B cell (primary cell): ENCODE measurements around the gene LRRN4CL. TPM values are rescaled to one million over a fixed set of nuclear protein-coding genes. Genes with fewer than 3 reads are reported as not detected.

Experiments
- ATAC-seq: fragments of 200-7000 bp; cut with Tn5 transposase; one replicate; pipeline ENCODE4 v1.10.0; 2021; ENCODE audit warnings: low read depth, mild to moderate bottlenecking, moderate number of reproducible peaks, moderate library complexity
- CTCF ChIA-PET: fragments of 350-600 bp; sonication (Branson Sonifier 250); formaldehyde crosslinking; loops from one replicate; lab custom pipeline; 2021; ENCODE audit warnings: antibody characterized with exemption, inconsistent platforms; lab: Charles Lee
- POLR2A ChIA-PET: fragments of 350-600 bp; sonication (Branson Sonifier 250); formaldehyde crosslinking; loops from one replicate; lab custom pipeline; 2021; ENCODE audit warnings: antibody characterized with exemption; lab: Charles Lee
- DNase-seq: peaks from one replicate; pipeline ENCODE4 v3.0.0; 2013
- H2AFZ ChIP-seq: 2 replicates; pipeline ENCODE4 v1.6.1; 2012; ENCODE audit warnings: mild to moderate bottlenecking, low read depth, low read length; ENCODE audit not compliant: insufficient read depth, poor library complexity, severe bottlenecking
- H3K27ac ChIP-seq, 2 donors: 1 replicate in 1 of 2; 2 replicates in 1 of 2; pipeline ENCODE4 v1.5.1; 2012 to 2013; ENCODE audit warnings: low read length in 2 of 2, mild to moderate bottlenecking in 2 of 2, moderate library complexity in 1 of 2
- H3K27me3 ChIP-seq, 4 experiments: fragments of 200-600 bp in 1 of 4; sonication (generic) in 1 of 4; replicated peaks in 1 of 4; 1 replicate in 2 of 4; 2 replicates in 2 of 4; pipeline versions ENCODE4 v1.6.1 to v1.7.0; 2013 to 2016; ENCODE audit warnings: low read length in 3 of 4, mild to moderate bottlenecking in 2 of 4, mixed read lengths in 1 of 4, moderate library complexity in 1 of 4; ENCODE audit not compliant: insufficient read depth in 4 of 4, control insufficient read depth in 3 of 4; ENCODE audit errors: control extremely low read depth in 1 of 4
- H3K36me3 ChIP-seq, 2 experiments: replicated peaks in 1 of 2; 1 replicate in 1 of 2; 2 replicates in 1 of 2; pipeline versions ENCODE4 v1.6.1 to v1.7.1; 2013; ENCODE audit warnings: low read length in 1 of 2; ENCODE audit not compliant: insufficient read depth in 2 of 2, control insufficient read depth in 1 of 2; ENCODE audit errors: control extremely low read depth in 1 of 2, extremely low read depth in 1 of 2
- H3K4me1 ChIP-seq, 2 donors: fragments of 200-600 bp in 1 of 2; sonication (generic) in 1 of 2; 1 replicate in 1 of 2; 2 replicates in 1 of 2; pipeline versions ENCODE4 v1.5.1 to v1.6.1; 2013 to 2017; ENCODE audit warnings: low read length in 2 of 2; ENCODE audit not compliant: control insufficient read depth in 2 of 2, insufficient read depth in 2 of 2
- H3K4me2 ChIP-seq: replicated peaks from 2 replicates; pipeline ENCODE3; 2012; ENCODE audit warnings: mild to moderate bottlenecking, low read depth, low read length; ENCODE audit not compliant: poor library complexity, severe bottlenecking
- H3K4me3 ChIP-seq, 5 experiments: fragments of 200-600 bp in 1 of 5; sonication (generic) in 1 of 5; 1 replicate in 3 of 5; 2 replicates in 2 of 5; pipeline versions ENCODE4 v1.5.1 to v1.7.0; 2011 to 2016; ENCODE audit warnings: low read length in 4 of 5, mild to moderate bottlenecking in 4 of 5, low read depth in 2 of 5, control low read depth in 1 of 5, moderate library complexity in 1 of 5; ENCODE audit not compliant: insufficient read depth in 1 of 5; ENCODE audit errors: control extremely low read depth in 1 of 5, extremely low read depth in 1 of 5
- H3K79me2 ChIP-seq: fragments of 200-600 bp; sonication (generic); one replicate; pipeline ENCODE4 v1.6.0; 2016; ENCODE audit warnings: low read length; ENCODE audit not compliant: control insufficient read depth, insufficient read depth
- H3K9ac ChIP-seq: fragments of 200-600 bp; sonication (generic); 2 replicates; pipeline ENCODE4 v1.6.1; 2017; ENCODE audit warnings: mild to moderate bottlenecking, low read length, moderate library complexity
- H3K9me3 ChIP-seq, 3 donors: one replicate each; pipeline versions ENCODE4 v1.6.1 to v1.7.1; 2013; ENCODE audit warnings: low read length in 2 of 3; ENCODE audit not compliant: control insufficient read depth in 2 of 3, insufficient read depth in 1 of 3; ENCODE audit errors: control extremely low read depth in 1 of 3
- H4K20me1 ChIP-seq: 2 replicates; pipeline ENCODE4 v1.6.0; 2012; ENCODE audit warnings: mild to moderate bottlenecking, low read length; ENCODE audit not compliant: insufficient read depth, control insufficient read depth, poor library complexity, severe bottlenecking
- H3K27ac Mint-ChIP-seq: one replicate; pipeline ENCODE4 v1.8.0; 2021; ENCODE audit warnings: mixed read lengths
- H3K27me3 Mint-ChIP-seq: one replicate; pipeline ENCODE4 v1.8.0; 2021; ENCODE audit warnings: mixed read lengths
- H3K4me1 Mint-ChIP-seq: one replicate; pipeline ENCODE4 v1.8.0; 2021; ENCODE audit warnings: mixed read lengths
- H3K4me3 Mint-ChIP-seq: one replicate; pipeline ENCODE4 v1.8.0; 2021; ENCODE audit warnings: mixed read lengths
- H3K9me3 Mint-ChIP-seq: one replicate; pipeline ENCODE4 v1.8.0; 2022; ENCODE audit warnings: mixed read lengths; ENCODE audit not compliant: insufficient read depth
- EZH2 ChIP-seq: IDR thresholded peaks from 2 replicates; pipeline ENCODE4 v1.6.1; 2012; ENCODE audit warnings: borderline replicate concordance, low read depth, mild to moderate bottlenecking, moderate library complexity, low read length; ENCODE audit not compliant: insufficient read depth, poor library complexity, severe bottlenecking
- WGBS: methylation state at CpG from one replicate; pipeline ENCODE4 v1.1.5; 2013; ENCODE audit warnings: missing lambda C conversion rate; ENCODE audit not compliant: insufficient coverage; 5-methylcytosine and 5-hydroxymethylcytosine counted together
- intact Hi-C: fragments of 100-400 bp; cut with micrococcal nuclease; formaldehyde crosslinking; loops from one replicate; pipeline ENCODE4 v1.10.0; 2022
- polyA plus RNA-seq: library from polyadenylated mRNA; depleted of rRNA; stranded (reverse); fragments of >200 nt; gene quantifications from 2 replicates; pipeline ENCODE4 v1.2.3, GENCODE V29; 2012
- total RNA-seq, 2 donors: library from RNA; stranded (reverse); fragments of 120-200 nt in 1 of 2; gene quantifications; 1 replicate in 1 of 2; 2 replicates in 1 of 2; pipeline versions ENCODE4 v1.2.3 to v1.2.4, GENCODE V29; 2013 to 2022
- TF ChIP-seq, protein P1 (sequence below): fragments of 200-600 bp; IDR thresholded peaks from one replicate; pipeline ENCODE4 v1.8.0; 2022; ENCODE audit warnings: antibody characterized with exemption, mild to moderate bottlenecking

LRRN4CL gene
- total and polyA plus RNA-seq, 2 donors (not counting 1 experiment from before 2014, with no cell fraction given) = 0.03 to 0.25 TPM

DNA sequence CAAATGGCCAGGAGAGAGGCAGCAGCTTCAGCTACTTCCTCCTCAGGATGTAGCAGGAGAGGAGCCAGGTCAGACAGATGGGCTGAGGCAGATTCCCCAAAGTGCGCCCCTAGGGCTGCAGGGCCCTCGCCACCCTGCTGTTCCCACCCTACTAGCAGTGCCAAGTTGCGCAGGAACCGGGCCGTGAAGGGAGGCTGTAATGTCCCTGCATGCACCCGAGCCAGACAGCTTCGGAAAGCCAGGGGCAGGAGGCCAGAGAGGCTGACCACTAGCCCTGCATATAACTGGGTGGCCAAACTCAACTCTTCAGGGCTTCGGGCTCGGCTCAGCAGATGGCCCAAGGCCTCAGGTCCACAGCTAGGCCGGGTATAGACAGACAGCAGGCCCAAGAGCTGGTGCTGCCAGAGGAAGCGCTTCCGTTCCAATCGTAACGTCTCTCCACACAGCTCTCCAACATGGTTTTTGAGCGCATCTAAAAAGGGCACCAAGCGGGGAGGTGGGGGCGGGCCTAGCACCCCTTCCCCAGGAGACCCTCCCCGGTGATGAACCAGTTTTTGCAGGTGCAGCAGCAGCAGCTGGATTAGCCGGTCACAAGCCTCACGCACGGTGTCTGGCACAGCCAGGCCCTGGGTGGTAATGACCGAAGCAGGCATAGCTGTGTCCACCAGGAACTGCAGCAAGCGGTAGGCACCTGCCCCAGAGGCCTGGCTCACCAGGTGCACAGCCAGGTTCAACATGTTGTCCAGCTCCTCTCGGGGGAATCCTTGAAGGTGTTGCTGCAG, 41.0 kb downstream of the LRRN4CL start:
- H3K4me1 ChIP-seq = peaks cover 25 to 34% of the 10 kb centered on the region in 2 donors
- no peak overlapping the region for H3K4me2 ChIP-seq
- ChIA-PET CTCF (interaction anchor here (0.9 to 1.5 kb wide), 3 partner anchors 17 to 32 kb away, joined by 3 read pairs; partner anchors contain the start of genes C11orf98 and CSKMT), POLR2A (interaction anchor here (1.0 to 4.7 kb wide), 3 partner anchors 16 to 61 kb away, joined by 3 to 32 read pairs (median 6); partner anchors contain the start of genes C11orf98, CSKMT, LBHD1 and UQCC3)
- no peak for DNase-seq
- 97% methylated on average over 24 of the region's 24 CpGs for WGBS
- H4K20me1 ChIP-seq = peaks cover 9% of the 10 kb centered on the region
- no peak overlapping the region for H3K27ac ChIP-seq
- H3K79me2 ChIP-seq = peaks cover 73% of the 10 kb centered on the region
- TF ChIP-seq EZH2 = no peak
- TF ChIP-seq, protein P1, sequence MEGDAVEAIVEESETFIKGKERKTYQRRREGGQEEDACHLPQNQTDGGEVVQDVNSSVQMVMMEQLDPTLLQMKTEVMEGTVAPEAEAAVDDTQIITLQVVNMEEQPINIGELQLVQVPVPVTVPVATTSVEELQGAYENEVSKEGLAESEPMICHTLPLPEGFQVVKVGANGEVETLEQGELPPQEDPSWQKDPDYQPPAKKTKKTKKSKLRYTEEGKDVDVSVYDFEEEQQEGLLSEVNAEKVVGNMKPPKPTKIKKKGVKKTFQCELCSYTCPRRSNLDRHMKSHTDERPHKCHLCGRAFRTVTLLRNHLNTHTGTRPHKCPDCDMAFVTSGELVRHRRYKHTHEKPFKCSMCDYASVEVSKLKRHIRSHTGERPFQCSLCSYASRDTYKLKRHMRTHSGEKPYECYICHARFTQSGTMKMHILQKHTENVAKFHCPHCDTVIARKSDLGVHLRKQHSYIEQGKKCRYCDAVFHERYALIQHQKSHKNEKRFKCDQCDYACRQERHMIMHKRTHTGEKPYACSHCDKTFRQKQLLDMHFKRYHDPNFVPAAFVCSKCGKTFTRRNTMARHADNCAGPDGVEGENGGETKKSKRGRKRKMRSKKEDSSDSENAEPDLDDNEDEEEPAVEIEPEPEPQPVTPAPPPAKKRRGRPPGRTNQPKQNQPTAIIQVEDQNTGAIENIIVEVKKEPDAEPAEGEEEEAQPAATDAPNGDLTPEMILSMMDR = no peak
- H3K4me3 Mint-ChIP-seq = no peak overlapping the region
- H3K36me3 ChIP-seq = peaks cover 0 to 32% of the 10 kb centered on the region in 2 experiments
- H3K4me3 ChIP-seq = no peak overlapping the region
- H3K4me1 Mint-ChIP-seq = peaks cover 33% of the 10 kb centered on the region
- H3K9me3 ChIP-seq = no peaks in the 10 kb centered on the region
- no peak overlapping the region for H3K9ac ChIP-seq
- no peaks in the 10 kb centered on the region for H3K27me3 Mint-ChIP-seq
- ATAC-seq = no peak
- no peak overlapping the region for H3K27ac Mint-ChIP-seq
- H3K27me3 ChIP-seq = no peaks in the 10 kb centered on the region
- intact Hi-C loops = no loop called here
- H2AFZ ChIP-seq = no peak overlapping the region
- no peaks in the 10 kb centered on the region for H3K9me3 Mint-ChIP-seq

DNA sequence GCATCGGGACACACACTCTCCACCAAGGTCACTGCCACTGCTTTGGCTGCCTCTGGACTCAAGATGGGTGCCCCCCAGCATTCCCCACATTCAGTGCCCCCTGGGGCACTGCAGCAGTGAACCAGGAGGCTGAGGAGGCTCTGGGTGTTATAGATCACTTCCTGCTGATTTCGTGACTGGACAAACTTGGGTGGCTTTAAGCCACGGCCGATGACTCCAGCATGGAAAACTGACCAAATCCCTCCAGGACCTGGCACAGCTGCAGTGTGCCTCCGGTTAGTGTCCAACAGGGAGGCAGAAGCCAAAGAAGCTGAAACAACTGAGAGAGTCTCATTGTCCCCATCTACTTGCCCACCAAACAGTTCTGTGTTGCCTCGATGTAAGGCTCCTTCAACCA, 41.7 kb downstream of the LRRN4CL start:
- intact Hi-C loops = loop anchor here (2.0 kb wide), 1 partner anchor 35 kb away; the partner anchor contains the start of genes EML3 and ROM1
- DNase-seq (no peak), ATAC-seq (no peak)
- Mint-ChIP-seq H3K27ac (no peak overlapping the region), H3K9me3 (no peaks in the 10 kb centered on the region), H3K4me3 (no peak overlapping the region), H3K27me3 (no peaks in the 10 kb centered on the region), H3K4me1 (peaks cover 30% of the 10 kb centered on the region)
- no peak overlapping the region for H3K4me2 ChIP-seq
- no peaks in the 10 kb centered on the region for H3K27me3 ChIP-seq
- H3K9ac ChIP-seq = no peak overlapping the region
- WGBS = 90% methylated on average over 5 of the region's 6 CpGs
- H3K4me1 ChIP-seq = peaks cover 24 to 32% of the 10 kb centered on the region in 2 donors
- peaks cover 73% of the 10 kb centered on the region for H3K79me2 ChIP-seq
- no peak overlapping the region for H2AFZ ChIP-seq
- ChIA-PET CTCF (interaction anchor here (1.5 kb wide), 1 partner anchor 32 kb away, joined by 3 read pairs; no protein-coding TSS in a partner anchor), POLR2A (interaction anchor here (1.0 to 4.7 kb wide), 4 partner anchors 17 to 62 kb away, joined by 3 to 32 read pairs (median 6); partner anchors contain the start of genes C11orf98, CSKMT, LBHD1 and TUT1)
- no peak for TF ChIP-seq EZH2
- peaks cover 0 to 39% of the 10 kb centered on the region in 2 experiments for H3K36me3 ChIP-seq
- H4K20me1 ChIP-seq = peaks cover 9% of the 10 kb centered on the region
- H3K9me3 ChIP-seq = no peaks in the 10 kb centered on the region
- H3K27ac ChIP-seq = no peak overlapping the region
- no peak overlapping the region for H3K4me3 ChIP-seq
